Measurements from ENCODE around the gene UNC45A. TPM values are rescaled to one million over a fixed set of nuclear protein-coding genes. Genes with fewer than 3 reads are reported as not detected.

The UNC45A gene
- total and polyA plus RNA-seq, 4 donors = 13.9 to 31.2 (median 24.9) TPM

DNA sequence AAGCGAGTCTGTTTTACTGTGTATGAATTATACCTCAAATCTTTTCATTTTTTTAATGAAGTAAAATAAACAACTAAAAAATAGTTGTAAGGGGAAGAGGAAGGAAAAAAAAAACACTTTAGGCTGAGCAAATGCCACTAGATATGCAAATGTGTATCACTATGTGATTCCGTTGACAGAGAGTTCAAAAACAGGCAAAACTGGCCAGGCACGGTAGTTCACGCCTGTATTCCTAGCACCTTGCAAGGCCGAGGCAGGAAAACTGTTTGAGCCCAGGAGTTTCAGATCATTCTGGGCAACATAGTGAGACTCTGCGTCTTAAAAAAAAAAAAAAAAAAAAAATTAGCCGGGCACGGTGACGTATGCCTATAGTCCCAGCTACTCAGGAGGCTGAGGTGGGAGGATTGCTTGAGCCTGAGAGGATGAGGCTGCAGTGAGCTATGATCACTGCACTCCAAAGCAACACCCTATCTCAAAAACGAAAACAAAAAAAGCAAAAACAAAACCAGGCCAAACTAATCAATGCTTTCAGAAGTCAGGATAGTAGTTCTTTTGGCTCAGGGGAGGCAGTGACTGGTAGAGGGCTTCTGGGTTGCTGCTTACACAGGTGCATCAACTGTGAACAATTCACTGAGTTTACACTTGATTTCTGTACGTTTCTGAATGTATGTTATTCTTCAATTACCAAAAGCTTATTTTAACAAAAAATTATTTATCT, 51.9 kb downstream of the UNC45A start:
- DNase-seq (ENCODE audit: low spot score) = no peak
- H3K9ac ChIP-seq (ENCODE audit: low read depth in 1 of 2, low read length in 2 of 2) = no peak overlapping the region
- 87% methylated on average over 11 of the region's 11 CpGs for WGBS
- H3K36me3 ChIP-seq (ENCODE audit: control insufficient read depth in 4 of 4, insufficient read depth in 3 of 4, low read depth in 1 of 4, low read length in 3 of 4) = no peaks in the 10 kb centered on the region
- H3K27me3 ChIP-seq (ENCODE audit: control insufficient read depth in 4 of 4, insufficient read depth in 4 of 4, low read length in 3 of 4) = no peaks in the 10 kb centered on the region
- no peak overlapping the region for H3K4me3 ChIP-seq (ENCODE audit: low read depth in 1 of 3, low read length in 3 of 3)
- no peaks in the 10 kb centered on the region for H3K4me1 ChIP-seq (ENCODE audit: control insufficient read depth in 4 of 4, insufficient read depth in 4 of 4, low read length in 3 of 4)
- TF ChIP-seq, protein P1, sequence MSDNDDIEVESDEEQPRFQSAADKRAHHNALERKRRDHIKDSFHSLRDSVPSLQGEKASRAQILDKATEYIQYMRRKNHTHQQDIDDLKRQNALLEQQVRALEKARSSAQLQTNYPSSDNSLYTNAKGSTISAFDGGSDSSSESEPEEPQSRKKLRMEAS (IDR thresholded peaks at IDR 0.05) = no peak
- TF ChIP-seq, protein P2, sequence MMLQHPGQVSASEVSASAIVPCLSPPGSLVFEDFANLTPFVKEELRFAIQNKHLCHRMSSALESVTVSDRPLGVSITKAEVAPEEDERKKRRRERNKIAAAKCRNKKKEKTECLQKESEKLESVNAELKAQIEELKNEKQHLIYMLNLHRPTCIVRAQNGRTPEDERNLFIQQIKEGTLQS (IDR thresholded peaks at IDR 0.05) = no peak
- no peaks in the 10 kb centered on the region for H3K9me3 ChIP-seq (ENCODE audit: control insufficient read depth in 4 of 4, low read length in 3 of 4)
- no peak overlapping the region for H3K27ac ChIP-seq (ENCODE audit: low read depth in 1 of 2, low read length in 2 of 2)

DNA sequence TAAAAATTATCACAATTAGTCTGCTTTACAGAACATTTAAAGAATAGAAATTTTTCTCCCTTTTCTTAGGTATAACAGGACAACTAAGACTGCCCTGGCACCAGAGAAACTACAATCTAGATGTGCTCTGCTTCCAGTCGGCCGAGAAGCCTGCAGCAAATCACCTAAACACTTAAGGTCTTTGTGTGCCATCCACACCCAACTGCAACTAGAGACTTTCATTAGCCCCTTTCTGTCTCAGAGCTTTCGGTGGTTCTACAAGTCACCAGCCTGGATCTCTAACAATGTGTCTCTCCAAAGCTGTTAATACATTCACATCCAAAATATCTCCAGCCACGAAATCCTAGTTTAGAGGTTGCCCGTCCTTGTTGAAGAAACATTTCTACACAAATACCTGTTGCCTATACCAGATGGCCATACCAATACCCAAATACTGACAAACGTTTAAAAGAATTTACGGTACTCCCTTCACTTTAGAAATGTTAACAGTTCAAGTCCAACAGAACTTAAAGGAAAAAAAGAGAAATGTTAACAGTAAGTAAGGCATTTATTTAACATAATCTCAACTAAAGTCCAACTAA, 52.6 kb downstream of the UNC45A start:
- no peaks in the 10 kb centered on the region for H3K4me1 ChIP-seq (ENCODE audit: control insufficient read depth in 4 of 4, insufficient read depth in 4 of 4, low read length in 3 of 4)
- no peak overlapping the region for H3K9ac ChIP-seq (ENCODE audit: low read depth in 1 of 2, low read length in 2 of 2)
- TF ChIP-seq, protein P3, sequence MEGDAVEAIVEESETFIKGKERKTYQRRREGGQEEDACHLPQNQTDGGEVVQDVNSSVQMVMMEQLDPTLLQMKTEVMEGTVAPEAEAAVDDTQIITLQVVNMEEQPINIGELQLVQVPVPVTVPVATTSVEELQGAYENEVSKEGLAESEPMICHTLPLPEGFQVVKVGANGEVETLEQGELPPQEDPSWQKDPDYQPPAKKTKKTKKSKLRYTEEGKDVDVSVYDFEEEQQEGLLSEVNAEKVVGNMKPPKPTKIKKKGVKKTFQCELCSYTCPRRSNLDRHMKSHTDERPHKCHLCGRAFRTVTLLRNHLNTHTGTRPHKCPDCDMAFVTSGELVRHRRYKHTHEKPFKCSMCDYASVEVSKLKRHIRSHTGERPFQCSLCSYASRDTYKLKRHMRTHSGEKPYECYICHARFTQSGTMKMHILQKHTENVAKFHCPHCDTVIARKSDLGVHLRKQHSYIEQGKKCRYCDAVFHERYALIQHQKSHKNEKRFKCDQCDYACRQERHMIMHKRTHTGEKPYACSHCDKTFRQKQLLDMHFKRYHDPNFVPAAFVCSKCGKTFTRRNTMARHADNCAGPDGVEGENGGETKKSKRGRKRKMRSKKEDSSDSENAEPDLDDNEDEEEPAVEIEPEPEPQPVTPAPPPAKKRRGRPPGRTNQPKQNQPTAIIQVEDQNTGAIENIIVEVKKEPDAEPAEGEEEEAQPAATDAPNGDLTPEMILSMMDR (IDR thresholded peaks at IDR 0.05; ENCODE audit: low read depth, low read length, missing input control) = no peak
- no peaks in the 10 kb centered on the region for H3K27me3 ChIP-seq (ENCODE audit: control insufficient read depth in 4 of 4, insufficient read depth in 4 of 4, low read length in 3 of 4)
- DNase-seq (ENCODE audit: low spot score) = no peak
- WGBS = 88% methylated on average over 7 of the region's 7 CpGs
- no peaks in the 10 kb centered on the region for H3K9me3 ChIP-seq (ENCODE audit: control insufficient read depth in 4 of 4, low read length in 3 of 4)
- no peak overlapping the region for H3K27ac ChIP-seq (ENCODE audit: low read depth in 1 of 2, low read length in 2 of 2)
- H3K4me3 ChIP-seq (ENCODE audit: low read depth in 1 of 3, low read length in 3 of 3) = no peak overlapping the region
- no peaks in the 10 kb centered on the region for H3K36me3 ChIP-seq (ENCODE audit: control insufficient read depth in 4 of 4, insufficient read depth in 3 of 4, low read depth in 1 of 4, low read length in 3 of 4)

DNA sequence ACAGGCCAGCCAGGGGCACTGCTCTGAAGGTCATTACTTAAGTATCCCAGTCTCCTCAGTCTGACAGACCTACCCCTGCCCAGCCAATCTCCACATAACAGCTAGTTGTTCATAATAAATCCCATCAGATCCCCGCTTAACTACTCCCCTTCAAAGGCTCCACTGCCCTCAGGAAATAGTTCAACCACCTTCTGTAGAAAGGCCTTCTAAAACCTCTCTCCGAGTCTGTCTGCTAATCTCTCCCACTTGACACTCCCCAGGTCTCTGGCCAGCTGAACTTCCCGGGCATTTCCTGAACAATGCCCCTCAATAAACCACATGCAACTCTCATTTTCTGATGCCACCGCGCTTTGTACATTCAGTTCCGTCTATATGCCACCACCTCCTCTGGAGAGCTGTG, 53.2 kb downstream of the UNC45A start:
- no peak overlapping the region for H3K27ac ChIP-seq (ENCODE audit: low read depth in 1 of 2, low read length in 2 of 2)
- 71% methylated on average over 6 of the region's 6 CpGs for WGBS
- DNase-seq (ENCODE audit: low spot score) = no peak

More for the DNA sequence above, 53.2 kb downstream of the UNC45A start:
- Histone ChIP-seq H3K4me1 (ENCODE audit: control insufficient read depth in 4 of 4, insufficient read depth in 4 of 4, low read length in 3 of 4) (no peaks in the 10 kb centered on the region), H3K9ac (ENCODE audit: low read depth in 1 of 2, low read length in 2 of 2) (no peak overlapping the region), H3K36me3 (ENCODE audit: control insufficient read depth in 4 of 4, insufficient read depth in 3 of 4, low read depth in 1 of 4, low read length in 3 of 4) (no peaks in the 10 kb centered on the region), H3K4me3 (ENCODE audit: low read depth in 1 of 3, low read length in 3 of 3) (no peak overlapping the region), H3K9me3 (ENCODE audit: control insufficient read depth in 4 of 4, low read length in 3 of 4) (no peaks in the 10 kb centered on the region), H3K27me3 (ENCODE audit: control insufficient read depth in 4 of 4, insufficient read depth in 4 of 4, low read length in 3 of 4) (no peaks in the 10 kb centered on the region)
- TF ChIP-seq RXRA (IDR thresholded peaks at IDR 0.05) (no peak), HNF4G (IDR thresholded peaks at IDR 0.05) (no peak), GABPA (IDR thresholded peaks at IDR 0.05 in 1 of 2, conservative IDR thresholded peaks at IDR 0.05 in 1 of 2) (no peak), RAD21 (IDR thresholded peaks at IDR 0.05) (no peak)
- TF ChIP-seq, protein P4, sequence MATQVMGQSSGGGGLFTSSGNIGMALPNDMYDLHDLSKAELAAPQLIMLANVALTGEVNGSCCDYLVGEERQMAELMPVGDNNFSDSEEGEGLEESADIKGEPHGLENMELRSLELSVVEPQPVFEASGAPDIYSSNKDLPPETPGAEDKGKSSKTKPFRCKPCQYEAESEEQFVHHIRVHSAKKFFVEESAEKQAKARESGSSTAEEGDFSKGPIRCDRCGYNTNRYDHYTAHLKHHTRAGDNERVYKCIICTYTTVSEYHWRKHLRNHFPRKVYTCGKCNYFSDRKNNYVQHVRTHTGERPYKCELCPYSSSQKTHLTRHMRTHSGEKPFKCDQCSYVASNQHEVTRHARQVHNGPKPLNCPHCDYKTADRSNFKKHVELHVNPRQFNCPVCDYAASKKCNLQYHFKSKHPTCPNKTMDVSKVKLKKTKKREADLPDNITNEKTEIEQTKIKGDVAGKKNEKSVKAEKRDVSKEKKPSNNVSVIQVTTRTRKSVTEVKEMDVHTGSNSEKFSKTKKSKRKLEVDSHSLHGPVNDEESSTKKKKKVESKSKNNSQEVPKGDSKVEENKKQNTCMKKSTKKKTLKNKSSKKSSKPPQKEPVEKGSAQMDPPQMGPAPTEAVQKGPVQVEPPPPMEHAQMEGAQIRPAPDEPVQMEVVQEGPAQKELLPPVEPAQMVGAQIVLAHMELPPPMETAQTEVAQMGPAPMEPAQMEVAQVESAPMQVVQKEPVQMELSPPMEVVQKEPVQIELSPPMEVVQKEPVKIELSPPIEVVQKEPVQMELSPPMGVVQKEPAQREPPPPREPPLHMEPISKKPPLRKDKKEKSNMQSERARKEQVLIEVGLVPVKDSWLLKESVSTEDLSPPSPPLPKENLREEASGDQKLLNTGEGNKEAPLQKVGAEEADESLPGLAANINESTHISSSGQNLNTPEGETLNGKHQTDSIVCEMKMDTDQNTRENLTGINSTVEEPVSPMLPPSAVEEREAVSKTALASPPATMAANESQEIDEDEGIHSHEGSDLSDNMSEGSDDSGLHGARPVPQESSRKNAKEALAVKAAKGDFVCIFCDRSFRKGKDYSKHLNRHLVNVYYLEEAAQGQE (IDR thresholded peaks at IDR 0.05) = no peak
- TF ChIP-seq, protein P2 (IDR thresholded peaks at IDR 0.05) = no peak
- TF ChIP-seq, protein P3 (IDR thresholded peaks at IDR 0.05; ENCODE audit: low read depth, low read length, missing input control) = no peak
- TF ChIP-seq, protein P1 (IDR thresholded peaks at IDR 0.05) = no peak
- TF ChIP-seq, protein P5, sequence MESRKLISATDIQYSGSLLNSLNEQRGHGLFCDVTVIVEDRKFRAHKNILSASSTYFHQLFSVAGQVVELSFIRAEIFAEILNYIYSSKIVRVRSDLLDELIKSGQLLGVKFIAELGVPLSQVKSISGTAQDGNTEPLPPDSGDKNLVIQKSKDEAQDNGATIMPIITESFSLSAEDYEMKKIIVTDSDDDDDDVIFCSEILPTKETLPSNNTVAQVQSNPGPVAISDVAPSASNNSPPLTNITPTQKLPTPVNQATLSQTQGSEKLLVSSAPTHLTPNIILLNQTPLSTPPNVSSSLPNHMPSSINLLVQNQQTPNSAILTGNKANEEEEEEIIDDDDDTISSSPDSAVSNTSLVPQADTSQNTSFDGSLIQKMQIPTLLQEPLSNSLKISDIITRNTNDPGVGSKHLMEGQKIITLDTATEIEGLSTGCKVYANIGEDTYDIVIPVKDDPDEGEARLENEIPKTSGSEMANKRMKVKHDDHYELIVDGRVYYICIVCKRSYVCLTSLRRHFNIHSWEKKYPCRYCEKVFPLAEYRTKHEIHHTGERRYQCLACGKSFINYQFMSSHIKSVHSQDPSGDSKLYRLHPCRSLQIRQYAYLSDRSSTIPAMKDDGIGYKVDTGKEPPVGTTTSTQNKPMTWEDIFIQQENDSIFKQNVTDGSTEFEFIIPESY (IDR thresholded peaks at IDR 0.05) = no peak
